Subcutaneous abdominal adipose tissue (tissue), 5 donors: ENCODE data around the gene MCRS1.
"Not testable (repeated sequence)": the region's sequence is repeated elsewhere in the genome, so short reads cannot be mapped to it uniquely, and the experiment has no call there.

Experiments used
- H3K27ac ChIP-seq: one replicate; pipeline ENCODE4 v1.7.0; 2013; ENCODE audit warnings: low read depth, mild to moderate bottlenecking, inconsistent platforms, low read length, moderate library complexity
- H3K27me3 ChIP-seq, 5 donors: one replicate each; pipeline ENCODE4 v1.7.0; 2013; ENCODE audit warnings: low read length in 5 of 5, inconsistent platforms in 1 of 5; ENCODE audit not compliant: control insufficient read depth in 5 of 5, insufficient read depth in 4 of 5
- H3K36me3 ChIP-seq, 5 donors: one replicate each; pipeline ENCODE4 v1.7.0; 2013; ENCODE audit warnings: low read length in 5 of 5; ENCODE audit not compliant: control insufficient read depth in 5 of 5, insufficient read depth in 5 of 5
- H3K4me1 ChIP-seq, 5 donors: one replicate each; pipeline ENCODE4 v1.7.0; 2013; ENCODE audit warnings: low read length in 5 of 5, mild to moderate bottlenecking in 3 of 5, moderate library complexity in 1 of 5; ENCODE audit not compliant: control insufficient read depth in 5 of 5, insufficient read depth in 5 of 5
- H3K4me3 ChIP-seq, 5 donors: one replicate each; pipeline ENCODE4 v1.7.0; 2013; ENCODE audit warnings: low read length in 5 of 5, low read depth in 1 of 5
- H3K9ac ChIP-seq, 5 donors: one replicate each; pipeline ENCODE4 v1.7.0; 2013; ENCODE audit warnings: low read length in 5 of 5, mild to moderate bottlenecking in 4 of 5, moderate library complexity in 3 of 5
- H3K9me3 ChIP-seq, 5 donors: one replicate each; pipeline ENCODE4 v1.7.0; 2013; ENCODE audit warnings: low read length in 5 of 5; ENCODE audit not compliant: control insufficient read depth in 5 of 5
- donor health status: healthy.
- donor health status: healthy.
- donor health status: healthy.
- donor health status: healthy.
- donor health status: healthy.

The MCRS1 gene

GRCh38 chr12:49536526-49537071 lies 31.3 kb downstream of the MCRS1 start:
- Histone ChIP-seq H3K27ac (no peak overlapping the region), H3K27me3 (peaks cover 16 to 40% (median 30%) of the 10 kb centered on the region in 5 donors), H3K4me3 (no peak overlapping the region)

GRCh38 chr12:49535921-49536525 lies 31.9 kb downstream of the MCRS1 start:
- Histone ChIP-seq H3K9ac (no peak overlapping the region), H3K4me3 (no peak overlapping the region), H3K36me3 (no peaks in the 10 kb centered on the region), H3K9me3 (no peaks in the 10 kb centered on the region), H3K27ac (no peak overlapping the region), H3K27me3 (peaks cover 16 to 40% (median 30%) of the 10 kb centered on the region in 5 donors), H3K4me1 (peaks cover 0 to 27% (median 18%) of the 10 kb centered on the region in 5 donors)

More at GRCh38 chr12:49536526-49537071, 31.3 kb downstream of the MCRS1 start:
- Histone ChIP-seq H3K9me3 (no peaks in the 10 kb centered on the region), H3K9ac (no peak overlapping the region), H3K36me3 (no peaks in the 10 kb centered on the region), H3K4me1 (peaks cover 0 to 27% (median 18%) of the 10 kb centered on the region in 5 donors)

GRCh38 chr12:49534731-49535278 lies 33.1 kb downstream of the MCRS1 start:
- H3K4me1 ChIP-seq = peaks cover 0 to 27% (median 18%) of the 10 kb centered on the region in 5 donors
- no peak overlapping the region for H3K4me3 ChIP-seq
- H3K9ac ChIP-seq = no peak overlapping the region
- no peaks in the 10 kb centered on the region for H3K36me3 ChIP-seq
- no peak overlapping the region for H3K27ac ChIP-seq
- H3K9me3 ChIP-seq = no peaks in the 10 kb centered on the region
- peaks cover 11 to 31% (median 26%) of the 10 kb centered on the region in 5 donors for H3K27me3 ChIP-seq

- not testable (repeated sequence) for H3K36me3 ChIP-seq, H3K9me3 ChIP-seq, H3K9ac ChIP-seq, H3K27ac ChIP-seq, H3K4me3 ChIP-seq
- peaks cover 6 to 25% (median 20%) of the 10 kb centered on the region in 5 donors for H3K27me3 ChIP-seq
- H3K4me1 ChIP-seq = peaks cover 0 to 23% (median 18%) of the 10 kb centered on the region in 5 donors
Measured at GRCh38 chr12:49534122-49534521, 33.8 kb downstream of the MCRS1 start.

GRCh38 chr12:49533331-49533730 lies 34.6 kb downstream of the MCRS1 start:
- no peak overlapping the region for H3K27ac ChIP-seq
- H3K9ac ChIP-seq = no peak overlapping the region
- no peak overlapping the region for H3K4me3 ChIP-seq
- no peaks in the 10 kb centered on the region for H3K9me3 ChIP-seq
- no peaks in the 10 kb centered on the region for H3K36me3 ChIP-seq
- peaks cover 0 to 22% (median 17%) of the 10 kb centered on the region in 5 donors for H3K4me1 ChIP-seq
- H3K27me3 ChIP-seq = peaks cover 6 to 25% (median 20%) of the 10 kb centered on the region in 5 donors

GRCh38 chr12:49531745-49532144 lies 36.2 kb downstream of the MCRS1 start:
- Histone ChIP-seq H3K4me1 (peaks cover 0 to 10% (median 5%) of the 10 kb centered on the region in 5 donors), H3K27me3 (peaks cover 0 to 15% (median 9%) of the 10 kb centered on the region in 5 donors), H3K9ac (no peak overlapping the region), H3K36me3 (peaks cover 0 to 8% (median 3%) of the 10 kb centered on the region in 5 donors), H3K4me3 (no peak overlapping the region), H3K27ac (no peak overlapping the region), H3K9me3 (no peaks in the 10 kb centered on the region)

- Histone ChIP-seq H3K27me3 (peaks cover 0 to 2% (median under 1%) of the 10 kb centered on the region in 5 donors), H3K4me1 (no peaks in the 10 kb centered on the region), H3K27ac (no peak overlapping the region), H3K36me3 (peaks cover 10 to 30% (median 25%) of the 10 kb centered on the region in 5 donors), H3K9ac (no peak overlapping the region), H3K4me3 (no peak overlapping the region), H3K9me3 (no peaks in the 10 kb centered on the region)
Measured at GRCh38 chr12:49529414-49529813, 38.5 kb downstream of the MCRS1 start.

- Histone ChIP-seq H3K9me3 (no peaks in the 10 kb centered on the region), H3K27me3 (no peaks in the 10 kb centered on the region), H3K27ac (no peak overlapping the region), H3K36me3 (peaks cover 13 to 35% (median 25%) of the 10 kb centered on the region in 5 donors), H3K9ac (no peak overlapping the region), H3K4me1 (no peaks in the 10 kb centered on the region), H3K4me3 (no peak overlapping the region)
Measured at GRCh38 chr12:49527361-49528130, 40.4 kb downstream of the MCRS1 start.

- Histone ChIP-seq H3K27me3 (no peaks in the 10 kb centered on the region), H3K27ac (no peak overlapping the region), H3K9ac (no peak overlapping the region), H3K9me3 (no peaks in the 10 kb centered on the region), H3K4me1 (no peaks in the 10 kb centered on the region), H3K4me3 (no peak overlapping the region), H3K36me3 (peaks cover 15 to 40% (median 25%) of the 10 kb centered on the region in 5 donors)
Measured at GRCh38 chr12:49525942-49526341, 42.0 kb downstream of the MCRS1 start.
